ENCODE results near the gene LARP1B.

GRCh38 chr4:128061566-128062536 is 739 bp downstream of the LARP1B start:
- no peak for TF ChIP-seq CTCF (IDR thresholded peaks at IDR 0.05)
- no peak for TF ChIP-seq EP300 (IDR thresholded peaks at IDR 0.05)

Data from sigmoid colon (tissue), 4 donors.